ENCODE data around the gene LRIT2.
"Not testable (repeated sequence)": the region's sequence is repeated elsewhere in the genome, so short reads cannot be mapped to it uniquely, and the experiment has no call there.

LRIT2 gene

DNA sequence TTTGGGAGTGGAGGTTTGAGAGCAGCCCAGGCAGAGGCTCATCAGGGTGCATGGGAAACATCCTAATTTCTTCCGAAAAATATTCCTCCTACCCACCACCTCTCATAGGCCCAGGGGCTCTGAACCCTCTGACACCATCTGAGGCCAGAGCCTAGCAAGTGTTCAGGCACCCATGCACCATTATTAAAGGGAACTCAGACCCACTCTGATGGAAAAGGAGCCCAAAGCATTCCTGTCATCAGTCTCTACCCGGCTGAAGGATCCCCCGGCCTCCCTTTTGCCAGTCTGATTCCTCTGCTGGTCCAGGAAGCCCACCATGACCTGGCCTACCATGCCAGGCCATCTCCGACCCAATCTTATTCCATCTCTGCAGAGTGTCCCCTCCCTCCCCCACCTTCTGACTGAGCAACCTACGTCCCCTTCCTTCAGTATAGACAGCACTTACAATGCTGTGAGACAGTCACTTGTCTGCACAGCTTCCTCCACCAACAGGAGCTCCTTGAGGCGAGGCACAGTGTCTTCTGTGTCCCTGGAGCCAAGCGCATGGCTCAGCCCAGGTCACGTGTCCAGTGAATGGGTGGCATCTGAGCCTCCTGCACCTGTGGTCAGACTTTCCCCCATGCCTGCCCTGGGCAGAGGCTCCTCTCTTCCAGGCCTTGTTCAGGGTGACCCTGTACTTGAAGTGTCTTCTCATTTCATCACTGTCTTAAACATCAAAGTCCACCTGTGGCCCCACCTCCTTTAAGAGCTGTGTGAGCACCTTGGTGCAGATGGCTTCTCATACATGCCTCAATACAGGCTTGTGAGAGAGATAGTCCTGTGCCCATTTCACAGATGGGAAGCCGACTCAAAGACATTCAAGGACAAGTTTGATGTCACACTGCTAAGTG, 52.6 kb downstream of the LRIT2 start:
- H3K4me1 Mint-ChIP-seq (ENCODE audit: low read depth) = peaks cover 5% of the 10 kb centered on the region
- H3K27ac Mint-ChIP-seq = no peak overlapping the region
- H3K4me3 Mint-ChIP-seq = no peak overlapping the region
- H3K27me3 Mint-ChIP-seq = no peaks in the 10 kb centered on the region
- H3K36me3 Mint-ChIP-seq = no peaks in the 10 kb centered on the region
- no peaks in the 10 kb centered on the region for H3K9me3 Mint-ChIP-seq (ENCODE audit: low read depth)

DNA sequence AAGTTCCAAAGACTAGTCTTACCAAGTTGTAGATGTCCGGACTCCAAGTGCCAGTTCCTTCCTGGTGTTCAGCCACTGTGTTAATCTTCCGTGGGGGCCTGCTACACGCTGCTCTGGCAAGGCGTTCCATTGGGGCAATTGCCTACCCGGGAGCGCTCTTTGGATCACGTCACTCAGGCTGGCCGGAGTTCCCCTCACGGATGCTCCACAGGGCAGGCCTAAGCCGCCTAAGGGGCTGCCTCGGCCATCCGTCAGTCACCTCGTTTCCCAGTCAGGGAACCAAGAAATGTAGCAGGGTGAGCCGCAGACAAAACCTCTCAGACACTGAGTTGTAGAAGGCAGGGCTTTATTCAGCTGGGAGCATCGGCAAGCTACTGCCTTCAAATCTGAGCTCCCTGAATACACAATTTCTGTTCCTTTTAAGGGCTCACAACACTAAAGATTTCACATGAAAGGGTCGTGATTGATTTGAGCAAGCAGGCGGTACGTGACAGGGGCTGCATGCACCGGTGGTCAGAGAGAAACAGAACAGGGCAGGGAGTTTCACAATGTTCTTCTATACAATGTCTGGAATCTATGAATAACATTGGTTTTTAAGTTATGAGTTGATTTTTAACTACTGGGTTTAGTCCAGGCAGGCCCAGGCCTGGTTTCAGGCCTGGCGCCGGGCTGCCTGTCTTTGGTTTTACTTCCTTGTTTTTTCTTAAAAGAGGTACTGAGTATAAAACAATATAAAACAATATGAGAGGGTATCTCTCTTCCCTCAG, 53.5 kb downstream of the LRIT2 start:
- not testable (repeated sequence) for H3K27ac Mint-ChIP-seq; H3K27me3 Mint-ChIP-seq; H3K4me3 Mint-ChIP-seq; H3K4me1 Mint-ChIP-seq (ENCODE audit: low read depth); H3K9me3 Mint-ChIP-seq (ENCODE audit: low read depth); H3K36me3 Mint-ChIP-seq

DNA sequence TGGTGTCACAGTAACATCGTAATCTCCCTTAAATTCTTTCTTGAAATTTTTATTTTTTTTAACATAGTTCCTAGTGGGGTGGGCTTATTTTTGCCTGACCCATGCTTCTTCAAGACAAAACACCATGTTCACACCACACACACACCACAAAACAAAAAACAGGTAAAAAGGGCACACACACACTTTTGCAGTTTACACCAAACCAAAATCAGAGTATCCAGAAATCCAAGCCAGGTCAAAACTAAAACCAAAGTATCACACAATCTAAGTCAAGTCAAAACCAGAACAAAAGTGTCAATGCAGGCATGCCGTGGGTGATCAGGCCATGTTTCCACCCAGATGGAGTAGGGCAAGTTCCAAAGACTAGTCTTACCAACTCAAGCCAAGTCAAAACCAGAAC, 54.1 kb downstream of the LRIT2 start:
- H3K27me3 Mint-ChIP-seq; H3K27ac Mint-ChIP-seq; H3K4me1 Mint-ChIP-seq (ENCODE audit: low read depth); H3K9me3 Mint-ChIP-seq (ENCODE audit: low read depth); H3K4me3 Mint-ChIP-seq; H3K36me3 Mint-ChIP-seq: not testable (repeated sequence)

All from activated naive CD8-positive, alpha-beta T cell (primary cell).